ENCODE data around the gene UNKL.

The UNKL gene

GRCh38 chr16:1413684-1414531 lies 596 bp downstream of the UNKL start:
- H3K79me2 ChIP-seq (ENCODE audit: insufficient read depth, low read length): 0 out of 2 replicates have a peak, but pooled peaks cover 7% of the 10 kb centered on the region
- no peaks in the 10 kb centered on the region for H3K9me3 ChIP-seq (ENCODE audit: insufficient read depth, low read length)
- peaks cover 19% of the 10 kb centered on the region for H3F3A ChIP-seq (ENCODE audit: insufficient read depth)
- no peaks in the 10 kb centered on the region for H3K36me3 ChIP-seq (ENCODE audit: low read length)
- peak overlapping the region; percentile 80 for H3K4me3 ChIP-seq (ENCODE audit: insufficient read depth, low read length, poor library complexity, severe bottlenecking)
- peak overlapping the region; percentile 66 for H3K4me2 ChIP-seq (ENCODE audit: low read depth, low read length, poor library complexity, severe bottlenecking)
- no peaks in the 10 kb centered on the region for H4K20me1 ChIP-seq (ENCODE audit: low read depth, low read length)
- no peak for TF ChIP-seq EZH2phosphoT487 (conservative IDR thresholded peaks at IDR 0.05; ENCODE audit: low read length)
- peak; percentile 46 for TF ChIP-seq CTCF (IDR thresholded peaks at IDR 0.05; ENCODE audit: insufficient read depth, low read length, poor library complexity, severe bottlenecking)
- no peaks in the 10 kb centered on the region for H3K27me3 ChIP-seq (ENCODE audit: low read length)
- H3K27ac ChIP-seq (ENCODE audit: low read depth, low read length): peak overlapping the region; percentile 43
- peak overlapping the region; percentile 65 for H2AFZ ChIP-seq (ENCODE audit: low read depth, low read length, severe bottlenecking)
- H3K9ac ChIP-seq (ENCODE audit: low read length): peak overlapping the region; percentile 86
- H3K9me2 ChIP-seq (replicated peaks; ENCODE audit: insufficient read depth, low read length): no peaks in the 10 kb centered on the region

GRCh38 chr16:1412847-1413246 lies 1.7 kb downstream of the UNKL start:
- Histone ChIP-seq H3K27ac (ENCODE audit: low read depth, low read length) (no peak overlapping the region), H3K4me3 (ENCODE audit: insufficient read depth, low read length, poor library complexity, severe bottlenecking) (no peak overlapping the region), H3K9me2 (replicated peaks; ENCODE audit: insufficient read depth, low read length) (no peaks in the 10 kb centered on the region), H3K36me3 (ENCODE audit: low read length) (no peaks in the 10 kb centered on the region), H3K27me3 (ENCODE audit: low read length) (no peaks in the 10 kb centered on the region), H2AFZ (ENCODE audit: low read depth, low read length, severe bottlenecking) (no peak overlapping the region), H3K9me3 (ENCODE audit: insufficient read depth, low read length) (no peaks in the 10 kb centered on the region), H3K4me2 (ENCODE audit: low read depth, low read length, poor library complexity, severe bottlenecking) (no peak overlapping the region), H3K79me2 (ENCODE audit: insufficient read depth, low read length) (peaks cover 1% of the 10 kb centered on the region; the same call in 1 of the 2 replicates), H3F3A (ENCODE audit: insufficient read depth) (peaks cover 19% of the 10 kb centered on the region), H4K20me1 (ENCODE audit: low read depth, low read length) (no peaks in the 10 kb centered on the region), H3K9ac (ENCODE audit: low read length) (no peak overlapping the region)
- no peak for TF ChIP-seq CTCF (IDR thresholded peaks at IDR 0.05; ENCODE audit: insufficient read depth, low read length, poor library complexity, severe bottlenecking)
- TF ChIP-seq EZH2phosphoT487 (conservative IDR thresholded peaks at IDR 0.05; ENCODE audit: low read length): no peak

GRCh38 chr16:1408171-1408837 lies 6.2 kb downstream of the UNKL start:
- Histone ChIP-seq H2AFZ (ENCODE audit: low read depth, low read length, severe bottlenecking) (peak overlapping the region; percentile 20), H4K20me1 (ENCODE audit: low read depth, low read length) (no peaks in the 10 kb centered on the region), H3K36me3 (ENCODE audit: low read length) (no peaks in the 10 kb centered on the region), H3K27ac (ENCODE audit: low read depth, low read length) (no peak overlapping the region), H3K4me2 (ENCODE audit: low read depth, low read length, poor library complexity, severe bottlenecking) (peak overlapping the region; percentile 75), H3K9me2 (replicated peaks; ENCODE audit: insufficient read depth, low read length) (no peaks in the 10 kb centered on the region), H3K9me3 (ENCODE audit: insufficient read depth, low read length) (no peaks in the 10 kb centered on the region), H3K4me3 (ENCODE audit: insufficient read depth, low read length, poor library complexity, severe bottlenecking) (peak overlapping the region; percentile 72), H3K27me3 (ENCODE audit: low read length) (no peaks in the 10 kb centered on the region), H3F3A (ENCODE audit: insufficient read depth) (no peaks in the 10 kb centered on the region; the same call in 1 of the 2 replicates), H3K79me2 (ENCODE audit: insufficient read depth, low read length) (peaks cover 7% of the 10 kb centered on the region; the same call in 1 of the 2 replicates), H3K9ac (ENCODE audit: low read length) (peak overlapping the region; percentile 55)
- TF ChIP-seq CTCF (IDR thresholded peaks at IDR 0.05; ENCODE audit: insufficient read depth, low read length, poor library complexity, severe bottlenecking) (no peak), EZH2phosphoT487 (conservative IDR thresholded peaks at IDR 0.05; ENCODE audit: low read length) (no peak)
